ENCODE measurements around the gene DCLK2.

GRCh38 chr4:150049682-150050081 lies 28.6 kb upstream of the DCLK2 start:
- TF ChIP-seq CTCF (IDR thresholded peaks at IDR 0.05): no peak
- no peak for TF ChIP-seq GABPA (IDR thresholded peaks at IDR 0.05; ENCODE audit: low read depth)
- TF ChIP-seq, protein P1, sequence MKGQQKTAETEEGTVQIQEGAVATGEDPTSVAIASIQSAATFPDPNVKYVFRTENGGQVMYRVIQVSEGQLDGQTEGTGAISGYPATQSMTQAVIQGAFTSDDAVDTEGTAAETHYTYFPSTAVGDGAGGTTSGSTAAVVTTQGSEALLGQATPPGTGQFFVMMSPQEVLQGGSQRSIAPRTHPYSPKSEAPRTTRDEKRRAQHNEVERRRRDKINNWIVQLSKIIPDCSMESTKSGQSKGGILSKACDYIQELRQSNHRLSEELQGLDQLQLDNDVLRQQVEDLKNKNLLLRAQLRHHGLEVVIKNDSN (IDR thresholded peaks at IDR 0.05; ENCODE audit: borderline replicate concordance, low read depth): no peak
- TF ChIP-seq POLR2AphosphoS5 (IDR thresholded peaks at IDR 0.05; ENCODE audit: low read depth, low read length): no peak
- no peak for TF ChIP-seq TCF12 (IDR thresholded peaks at IDR 0.05)
- no peak for TF ChIP-seq TAF1 (IDR thresholded peaks at IDR 0.05; ENCODE audit: borderline replicate concordance, low read depth, low read length)
- TF ChIP-seq FOSL2 (IDR thresholded peaks at IDR 0.05; ENCODE audit: borderline replicate concordance, low read depth): no peak
- no peak for TF ChIP-seq CHD2 (IDR thresholded peaks at IDR 0.05; ENCODE audit: low read length, partially characterized antibody)
- TF ChIP-seq TEAD4 (IDR thresholded peaks at IDR 0.05; ENCODE audit: borderline replicate concordance, insufficient read depth): no peak
- TF ChIP-seq RAD21 (IDR thresholded peaks at IDR 0.05; ENCODE audit: low read length): no peak
- TF ChIP-seq EZH2phosphoT487 (IDR thresholded peaks at IDR 0.05; ENCODE audit: borderline replicate concordance, low read depth): no peak

Measured in SK-N-SH (cell line).